Stimulated activated naive B cell treated with anti-CD40 and anti-IgM and Interleukin-4, amounts not matched to agents 10 μg/mL and 1 μg/mL and 100 μg/mL, for 72 hours (primary cell): ENCODE data around the gene COMT.
A peak's percentile ranks its signal among the peaks of the same experiment; 100 is the strongest.
"Not testable (repeated sequence)": the region's sequence is repeated elsewhere in the genome, so short reads cannot be mapped to it uniquely, and the experiment has no call there.

ENCODE experiments used
- ATAC-seq, 2 donors: fragments of 150-1000 bp; cut with Tn5 transposase; replicated peaks; 2 replicates each; pipeline ENCODE4 v1.10.0; 2021; ENCODE audit warnings: moderate library complexity in 1 of 2
- DNase-seq: peaks from one replicate; pipeline ENCODE4 v3.0.0; 2021
- H3K27ac Mint-ChIP-seq: one replicate; pipeline ENCODE4 v1.8.0; 2022; ENCODE audit warnings: mild to moderate bottlenecking, mixed read lengths
- H3K27me3 Mint-ChIP-seq, 2 donors: one replicate each; pipeline ENCODE4 v1.8.0; 2022; ENCODE audit warnings: mixed read lengths in 2 of 2
- H3K36me3 Mint-ChIP-seq, 2 donors: one replicate each; pipeline ENCODE4 v1.8.0; 2022; ENCODE audit warnings: mixed read lengths in 2 of 2, mild to moderate bottlenecking in 1 of 2
- H3K4me1 Mint-ChIP-seq, 2 donors: one replicate each; pipeline ENCODE4 v1.8.0; 2022; ENCODE audit warnings: mixed read lengths in 2 of 2, mild to moderate bottlenecking in 1 of 2
- H3K4me3 Mint-ChIP-seq, 2 donors: one replicate each; pipeline ENCODE4 v1.8.0; 2022; ENCODE audit warnings: mild to moderate bottlenecking in 2 of 2, mixed read lengths in 2 of 2, moderate library complexity in 1 of 2
- H3K9me3 Mint-ChIP-seq, 2 donors: one replicate each; pipeline ENCODE4 v1.8.0; 2022; ENCODE audit warnings: mixed read lengths in 2 of 2, mild to moderate bottlenecking in 1 of 2

The COMT gene

DNA sequence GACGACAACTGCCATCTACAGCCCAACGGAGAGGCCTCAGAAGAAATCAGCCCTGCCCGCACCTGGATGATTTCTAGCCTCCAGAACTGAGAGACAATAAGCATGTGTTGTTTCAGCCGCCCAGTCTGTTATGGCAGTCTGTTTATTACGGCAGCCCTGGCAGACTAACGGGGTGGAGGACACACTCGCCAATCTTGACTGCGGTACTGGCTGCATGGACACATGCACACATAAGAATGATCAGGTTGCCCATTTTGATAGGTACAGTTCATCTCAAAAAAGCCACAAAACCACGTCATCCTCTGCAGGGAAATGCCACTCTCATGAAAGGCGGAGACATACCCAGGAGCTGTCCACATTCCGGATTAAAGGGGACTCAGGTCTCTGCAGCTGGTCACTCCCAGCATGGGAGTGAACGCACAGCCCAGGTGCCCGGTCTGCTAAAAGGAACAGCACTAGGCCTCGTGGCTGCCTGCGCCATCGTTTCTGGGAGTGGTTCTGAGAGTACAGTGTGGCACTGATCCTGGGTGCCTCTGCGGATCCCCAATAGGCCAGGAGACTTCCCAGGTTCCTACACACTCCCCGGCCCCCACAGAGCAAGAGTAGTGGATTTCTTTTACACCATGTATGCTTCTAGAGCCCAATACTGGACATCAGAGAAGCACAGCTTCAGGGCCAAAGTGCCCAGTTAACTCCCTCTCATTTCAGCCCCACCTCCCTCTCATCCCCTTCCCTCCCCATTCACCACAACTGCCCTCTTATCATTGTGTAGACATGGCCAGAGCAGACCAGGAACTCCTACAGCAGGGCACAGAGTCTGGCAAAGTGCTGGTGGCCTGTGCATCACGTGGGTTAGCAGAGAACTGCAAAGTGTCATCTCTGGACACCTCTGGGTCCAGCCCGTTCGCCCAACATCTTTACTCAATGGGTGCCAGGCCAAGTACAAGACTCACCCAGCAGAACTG is 11.7 kb upstream of the COMT start:
- no peak overlapping the region for H3K4me3 Mint-ChIP-seq
- no peaks in the 10 kb centered on the region for H3K9me3 Mint-ChIP-seq
- no peak overlapping the region for H3K27ac Mint-ChIP-seq
- no peaks in the 10 kb centered on the region for H3K27me3 Mint-ChIP-seq
- DNase-seq, result no peak
- peaks cover 3 to 13% of the 10 kb centered on the region in 2 donors for H3K36me3 Mint-ChIP-seq
- H3K4me1 Mint-ChIP-seq, result peaks cover 0 to 7% of the 10 kb centered on the region in 2 donors
- ATAC-seq, result no peak

GRCh38 chr22:19930551-19931486 is 10.8 kb upstream of the COMT start:
- H3K9me3 Mint-ChIP-seq, result peaks cover 4 to 5% of the 10 kb centered on the region in 2 donors
- DNase-seq (no peak), ATAC-seq (no peak)
- peaks cover 4 to 7% of the 10 kb centered on the region in 2 donors for H3K4me1 Mint-ChIP-seq
- no peaks in the 10 kb centered on the region for H3K27me3 Mint-ChIP-seq
- H3K36me3 Mint-ChIP-seq, result peaks cover 7 to 18% of the 10 kb centered on the region in 2 donors
- H3K4me3 Mint-ChIP-seq, result no peak overlapping the region
- no peak overlapping the region for H3K27ac Mint-ChIP-seq

- no peak for ATAC-seq
- H3K9me3 Mint-ChIP-seq, result peaks cover 10% of the 10 kb centered on the region in 2 donors
- no peak for DNase-seq
- no peak overlapping the region for H3K4me3 Mint-ChIP-seq
- H3K36me3 Mint-ChIP-seq, result peaks cover 14 to 25% of the 10 kb centered on the region in 2 donors
- H3K27me3 Mint-ChIP-seq, result no peaks in the 10 kb centered on the region
- peaks cover 4 to 7% of the 10 kb centered on the region in 2 donors for H3K4me1 Mint-ChIP-seq
- no peak overlapping the region for H3K27ac Mint-ChIP-seq
Observed at GRCh38 chr22:19931514-19931913, 10.1 kb upstream of the COMT start.

DNA sequence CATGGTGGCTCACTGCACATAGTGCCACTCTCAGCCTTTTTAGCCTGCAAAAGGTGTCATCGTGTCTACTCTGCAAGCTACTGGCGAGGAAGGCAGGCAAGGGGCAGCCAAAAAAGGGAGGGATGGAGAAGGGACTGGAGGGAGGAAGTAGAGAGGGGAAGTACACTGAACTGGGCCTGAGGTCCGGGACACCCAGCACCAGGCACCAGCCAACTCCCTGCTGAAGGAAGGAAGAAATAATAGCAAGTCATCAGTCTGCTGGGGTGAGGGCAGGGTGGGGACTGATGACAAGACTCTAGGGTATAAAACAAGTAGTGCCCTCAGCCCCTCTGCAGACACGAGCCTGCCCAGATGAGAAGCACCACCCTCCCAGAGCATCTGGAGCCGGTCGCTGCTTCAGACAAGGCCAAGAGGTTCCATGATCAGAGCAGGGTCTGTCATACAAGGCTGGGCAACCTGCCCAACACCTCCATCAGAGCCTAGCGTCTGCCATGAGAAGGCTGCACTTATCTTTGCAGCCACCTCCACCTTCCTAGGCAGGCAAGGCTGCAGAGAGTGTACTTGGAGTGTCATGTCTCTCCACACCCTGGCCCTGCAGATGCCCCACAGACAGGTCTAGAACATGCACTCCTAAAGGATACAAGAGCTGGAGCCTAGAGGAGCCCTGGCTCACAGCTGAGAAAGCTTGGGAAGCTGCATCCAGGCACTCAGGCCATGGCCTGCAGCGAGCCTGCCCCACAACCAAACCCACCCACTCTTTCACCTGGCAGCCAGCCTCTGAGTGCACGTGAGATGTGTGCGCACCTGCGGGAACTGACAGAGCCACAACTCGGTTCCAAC is 9.0 kb upstream of the COMT start:
- no peak overlapping the region for H3K4me3 Mint-ChIP-seq

GRCh38 chr22:19933341-19934241 is 8.0 kb upstream of the COMT start:
- H3K4me3 Mint-ChIP-seq, result no peak overlapping the region
- peaks cover 4 to 5% of the 10 kb centered on the region in 2 donors for H3K4me1 Mint-ChIP-seq
- H3K36me3 Mint-ChIP-seq, result peaks cover 28 to 37% of the 10 kb centered on the region in 2 donors
- DNase-seq, result no peak
- no peaks in the 10 kb centered on the region for H3K27me3 Mint-ChIP-seq
- no peak overlapping the region for H3K27ac Mint-ChIP-seq
- no peak for ATAC-seq
- H3K9me3 Mint-ChIP-seq, result peaks cover 15 to 16% of the 10 kb centered on the region in 2 donors

More for the DNA sequence above, 9.0 kb upstream of the COMT start:
- H3K36me3 Mint-ChIP-seq, result peaks cover 21 to 34% of the 10 kb centered on the region in 2 donors
- DNase-seq (no peak), ATAC-seq (no peak)
- no peaks in the 10 kb centered on the region for H3K27me3 Mint-ChIP-seq
- peaks cover 15 to 16% of the 10 kb centered on the region in 2 donors for H3K9me3 Mint-ChIP-seq
- H3K27ac Mint-ChIP-seq, result no peak overlapping the region
- peaks cover 4 to 7% of the 10 kb centered on the region in 2 donors for H3K4me1 Mint-ChIP-seq

DNA sequence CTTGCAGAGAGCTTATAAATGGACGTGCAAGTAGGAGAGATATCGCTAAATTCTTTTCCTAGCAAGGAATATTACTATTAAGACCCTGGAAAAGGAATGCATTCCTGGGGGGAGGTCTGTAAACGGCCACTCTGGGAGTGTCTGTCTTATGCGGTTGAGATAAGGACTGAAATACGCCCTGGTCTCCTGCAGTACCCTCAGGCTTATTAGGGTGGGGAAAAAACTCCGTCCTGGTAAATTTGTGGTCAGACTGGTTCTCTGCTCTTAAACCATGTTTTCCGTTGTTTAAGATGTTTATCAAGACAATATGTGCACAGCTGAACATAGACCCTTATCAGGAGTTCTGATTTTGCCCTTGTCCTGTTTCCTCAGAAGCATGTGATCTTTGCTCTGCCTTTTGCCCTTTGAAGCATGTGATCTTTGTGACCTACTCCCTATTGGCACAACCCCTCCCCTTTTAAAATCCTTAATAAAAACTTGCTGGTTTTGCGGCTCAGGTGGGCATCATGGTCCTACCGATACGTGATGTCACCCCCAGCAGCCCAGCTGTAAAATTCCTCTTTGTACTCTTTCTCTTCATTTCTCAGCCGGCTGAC is 6.4 kb upstream of the COMT start:
- Mint-ChIP-seq H3K36me3 (peaks cover 28 to 35% of the 10 kb centered on the region in 2 donors), H3K9me3 (peaks cover 15 to 16% of the 10 kb centered on the region in 2 donors), H3K4me1 (peaks cover 5 to 14% of the 10 kb centered on the region in 2 donors)
- H3K4me3 Mint-ChIP-seq, DNase-seq, ATAC-seq, H3K27me3 Mint-ChIP-seq, H3K27ac Mint-ChIP-seq: not testable (repeated sequence)

GRCh38 chr22:19936513-19936912 is 5.1 kb upstream of the COMT start:
- Mint-ChIP-seq H3K27ac (no peak overlapping the region), H3K36me3 (peaks cover 28 to 35% of the 10 kb centered on the region in 2 donors), H3K9me3 (peaks cover 15 to 16% of the 10 kb centered on the region in 2 donors), H3K4me3 (no peak overlapping the region), H3K4me1 (peaks cover 11 to 26% of the 10 kb centered on the region in 2 donors), H3K27me3 (no peaks in the 10 kb centered on the region)
- no peak for ATAC-seq
- no peak for DNase-seq

GRCh38 chr22:19937616-19938473 is 3.7 kb upstream of the COMT start:
- Mint-ChIP-seq H3K4me1 (peaks cover 13 to 35% of the 10 kb centered on the region in 2 donors), H3K36me3 (peaks cover 34 to 45% of the 10 kb centered on the region in 2 donors), H3K27me3 (no peaks in the 10 kb centered on the region), H3K4me3 (no peak overlapping the region), H3K9me3 (peaks cover 15 to 16% of the 10 kb centered on the region in 2 donors), H3K27ac (no peak overlapping the region)
- no peak for DNase-seq
- no peak for ATAC-seq

- H3K4me1 Mint-ChIP-seq, result peaks cover 20 to 48% of the 10 kb centered on the region in 2 donors
- no peaks in the 10 kb centered on the region for H3K27me3 Mint-ChIP-seq
- H3K36me3 Mint-ChIP-seq, result peaks cover 32 to 46% of the 10 kb centered on the region in 2 donors
- DNase-seq (no peak), ATAC-seq (no peak)
- H3K27ac Mint-ChIP-seq, result peak overlapping the region; percentile 98
- peaks cover 11% of the 10 kb centered on the region in 2 donors for H3K9me3 Mint-ChIP-seq
- H3K4me3 Mint-ChIP-seq, result peak overlapping the region; percentile 97 to 98
Observed at GRCh38 chr22:19940536-19941364, 822 bp upstream of the COMT start.

DNA sequence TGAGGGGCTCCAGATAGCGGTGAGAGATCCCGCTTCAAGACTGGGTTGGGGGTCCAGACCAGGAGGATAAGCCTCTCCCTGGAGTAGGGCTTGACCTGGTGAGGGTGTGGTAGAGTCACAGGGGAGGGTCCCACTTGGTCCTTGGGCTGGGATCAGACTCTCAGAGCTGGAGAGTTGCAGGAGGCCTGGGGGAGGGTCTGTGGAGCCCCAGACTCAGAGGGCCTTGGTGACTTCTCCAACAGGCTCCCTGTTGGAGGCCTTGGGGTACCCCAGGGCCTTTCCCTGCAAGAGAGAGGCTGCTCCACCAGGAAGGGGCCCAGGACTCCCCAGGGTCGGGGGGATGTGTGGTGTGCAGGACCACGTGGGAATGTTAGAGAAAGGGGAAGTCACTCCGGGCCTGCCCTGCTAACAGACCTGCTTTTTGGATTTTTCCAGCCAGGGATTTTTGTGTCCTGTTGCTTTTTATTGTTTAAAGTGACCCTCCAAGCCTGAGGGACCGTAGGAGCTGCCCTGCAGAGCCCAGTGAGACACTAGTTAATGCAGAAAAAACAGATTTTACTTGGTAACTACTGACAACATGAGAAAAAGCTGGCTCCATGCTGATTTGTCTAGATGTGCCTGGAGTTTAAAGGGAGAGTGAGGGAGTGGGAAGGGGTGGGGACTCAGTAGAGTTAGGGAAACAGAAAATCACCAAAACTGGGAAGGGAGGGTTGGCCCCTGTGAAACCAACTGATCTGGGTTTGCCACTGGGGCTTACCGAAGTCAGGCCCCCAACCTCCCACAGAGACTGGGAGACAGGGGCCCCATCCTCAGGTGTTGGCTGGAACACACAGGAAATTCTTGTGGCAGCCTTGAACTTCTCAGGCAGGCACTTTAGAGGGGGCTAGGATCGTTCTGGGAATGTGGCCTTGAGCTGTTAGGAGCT is 847 bp downstream of the COMT start:
- Mint-ChIP-seq H3K9me3 (no peaks in the 10 kb centered on the region), H3K36me3 (peaks cover 21 to 34% of the 10 kb centered on the region in 2 donors), H3K27me3 (no peaks in the 10 kb centered on the region), H3K27ac (peak overlapping the region; percentile 98), H3K4me3 (peak overlapping the region; percentile 97 to 98), H3K4me1 (peaks cover 27 to 54% of the 10 kb centered on the region in 2 donors)
- ATAC-seq (peak; percentile 61 to 64), DNase-seq (peak; percentile 32)
